M059J (cell line): ENCODE results near the gene FOCAD. TPM values are rescaled to one million over a fixed set of nuclear protein-coding genes. Genes with fewer than 3 reads are reported as not detected.

Source experiments
- DNase-seq: peaks from one replicate; pipeline ENCODE4 v3.0.0-alpha.2; 2012; ENCODE audit warnings: low read depth
- total RNA-seq: library from RNA; depleted of rRNA; stranded (reverse); fragments of >200 nt; shearing (Covaris generic); gene quantifications from 2 replicates; pipeline ENCODE4 v1.2.3, GENCODE V29; 2014

The FOCAD gene
- total RNA-seq, 1 experiment from 2014 or later, result 39.6 TPM

GRCh38 chr9:20880271-20880670 lies 196.2 kb downstream of the FOCAD start:
- no peak for DNase-seq

DNA sequence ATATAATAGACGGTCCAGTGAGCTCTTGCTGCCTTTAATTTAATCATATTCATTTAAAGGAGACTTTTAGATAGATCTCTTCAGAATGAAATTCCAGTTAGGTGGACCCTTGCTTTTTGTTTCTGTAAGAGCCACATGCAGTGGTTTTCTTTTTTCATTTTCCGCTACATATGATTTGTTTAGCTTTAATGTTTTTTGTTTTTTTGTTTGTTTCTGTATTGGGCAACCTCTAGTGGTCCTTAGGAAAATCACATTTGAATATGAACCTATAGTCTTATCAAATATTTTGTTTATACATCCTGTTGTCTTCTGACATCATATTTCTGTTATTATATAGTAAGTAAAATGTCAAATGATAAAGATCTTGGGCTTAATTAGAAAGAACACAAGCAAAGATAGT lies 196.6 kb downstream of the FOCAD start:
- DNase-seq, result no peak

GRCh38 chr9:20884985-20885593 lies 201.0 kb downstream of the FOCAD start:
- peak; percentile 60 for DNase-seq

DNA sequence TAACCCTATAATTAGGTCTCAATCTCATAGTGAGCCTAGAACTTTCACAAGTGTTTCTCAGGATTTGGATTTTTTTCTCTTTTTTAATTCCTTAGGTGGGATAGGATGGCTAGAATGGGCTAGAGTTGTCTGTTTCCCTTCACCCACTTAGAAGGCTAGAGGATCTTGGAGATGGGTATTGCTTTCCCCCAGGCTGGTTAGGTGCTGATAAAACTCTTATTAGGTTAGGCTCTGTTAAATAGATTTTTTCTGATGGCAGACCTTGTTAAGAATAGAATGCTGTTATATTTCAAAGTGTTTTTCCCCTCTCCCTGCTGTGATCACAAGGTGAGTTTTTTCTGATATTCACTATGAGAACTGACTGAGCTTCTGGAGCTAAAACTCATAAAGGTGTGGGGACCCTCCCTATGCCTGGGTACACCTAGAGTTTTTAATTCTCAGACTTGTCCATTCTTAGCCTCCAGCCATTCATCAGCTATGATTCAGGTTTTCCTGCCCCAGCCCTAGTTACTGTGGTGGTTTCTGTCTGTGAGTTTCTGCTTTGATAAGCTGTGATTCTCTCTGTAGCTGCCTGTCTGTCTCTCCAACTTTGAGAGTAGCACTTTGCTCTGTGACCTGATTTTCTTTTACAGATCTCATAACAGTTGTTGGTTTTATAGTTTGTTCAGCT lies 215.0 kb downstream of the FOCAD start:
- peak; percentile 67 for DNase-seq

GRCh38 chr9:20903212-20903611 lies 219.2 kb downstream of the FOCAD start:
- no peak for DNase-seq

- no peak for DNase-seq
Measured at GRCh38 chr9:20904995-20905394, 220.9 kb downstream of the FOCAD start.

GRCh38 chr9:20906326-20906725 lies 222.3 kb downstream of the FOCAD start:
- DNase-seq, result no peak

DNA sequence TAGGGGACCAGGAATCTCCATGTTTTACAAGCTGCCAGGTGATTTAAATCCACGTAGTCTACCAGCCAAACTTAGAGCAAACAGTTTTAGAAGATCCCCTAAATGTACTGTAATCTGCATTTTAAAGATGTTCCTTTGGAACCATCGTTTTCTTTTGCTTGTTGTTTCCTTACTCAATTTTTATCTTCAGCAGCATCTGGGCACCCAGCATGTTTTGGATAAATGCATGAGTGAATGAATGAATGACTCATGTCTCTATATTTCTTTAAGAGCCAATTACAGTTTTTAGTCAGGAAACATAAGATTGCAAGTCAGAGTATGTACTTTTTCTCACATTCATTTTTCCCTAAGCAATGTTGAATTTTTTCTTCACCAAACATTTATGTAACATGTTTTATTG lies 224.4 kb downstream of the FOCAD start:
- no peak for DNase-seq

DNA sequence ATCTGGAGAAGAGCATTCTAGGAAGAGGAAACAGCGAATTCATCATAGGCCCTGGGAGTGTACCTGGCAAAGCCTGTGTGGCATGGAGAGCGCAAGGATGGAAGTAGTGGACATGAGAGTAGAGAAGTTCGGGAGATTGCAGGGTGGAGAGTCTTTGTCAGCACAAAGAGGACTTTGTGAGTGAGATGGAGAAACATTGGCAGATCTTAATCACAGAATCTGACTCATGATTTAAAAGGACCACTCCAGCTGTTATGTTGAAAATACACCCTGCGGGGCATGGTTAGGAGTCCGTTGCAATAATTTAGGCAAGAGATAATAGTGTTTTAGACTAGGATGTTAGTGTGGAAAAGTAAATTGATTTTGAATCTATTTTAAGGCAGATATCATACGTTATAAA lies 230.5 kb downstream of the FOCAD start:
- no peak for DNase-seq

GRCh38 chr9:20921362-20921761 lies 237.3 kb downstream of the FOCAD start:
- DNase-seq, result peak; percentile 19

GRCh38 chr9:20925256-20926045 lies 241.4 kb downstream of the FOCAD start:
- DNase-seq, result no peak

DNA sequence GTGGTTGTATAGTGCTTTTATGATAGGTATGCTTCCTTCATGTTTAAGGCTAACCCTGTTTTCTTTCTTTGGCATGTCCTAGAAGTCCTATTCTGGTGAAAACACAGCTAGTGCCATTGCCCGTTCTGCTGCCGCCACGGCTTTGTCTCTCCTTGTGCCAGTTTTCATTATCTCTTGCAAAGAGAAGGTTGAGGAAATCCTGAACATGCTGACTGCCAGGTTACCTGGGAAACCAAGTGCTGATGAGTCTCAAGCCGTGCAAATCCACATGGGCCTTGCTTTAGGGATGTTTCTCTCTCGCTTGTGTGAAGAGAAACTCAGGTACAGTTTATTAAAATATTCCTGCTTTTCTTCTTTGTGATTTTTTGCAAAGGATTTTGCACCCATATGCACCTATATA lies 245.2 kb downstream of the FOCAD start:
- no peak for DNase-seq

DNA sequence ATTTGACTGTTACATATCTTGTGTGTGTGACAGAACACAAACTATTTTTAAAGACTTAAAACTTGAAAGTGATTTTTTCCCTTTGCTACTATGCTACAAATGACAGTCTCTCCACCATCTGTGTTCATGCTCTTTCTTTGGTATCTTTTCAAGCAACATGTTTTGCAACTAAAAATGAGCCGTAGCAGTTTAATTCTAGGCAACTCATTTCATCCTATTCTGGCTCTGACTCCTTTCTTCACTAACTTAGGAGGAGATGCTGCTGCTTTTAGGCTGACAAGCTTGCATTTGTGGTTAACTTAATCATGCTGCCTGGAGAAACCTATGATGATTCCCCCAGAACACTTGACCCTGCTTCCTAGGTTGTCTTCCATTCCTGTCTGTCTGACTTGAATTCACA lies 246.8 kb downstream of the FOCAD start:
- no peak for DNase-seq

- no peak for DNase-seq
Measured at GRCh38 chr9:20940447-20941173, 256.6 kb downstream of the FOCAD start.

GRCh38 chr9:20941174-20941690 lies 257.2 kb downstream of the FOCAD start:
- peak; percentile 73 for DNase-seq

GRCh38 chr9:20944507-20944906 lies 260.4 kb downstream of the FOCAD start:
- no peak for DNase-seq

DNA sequence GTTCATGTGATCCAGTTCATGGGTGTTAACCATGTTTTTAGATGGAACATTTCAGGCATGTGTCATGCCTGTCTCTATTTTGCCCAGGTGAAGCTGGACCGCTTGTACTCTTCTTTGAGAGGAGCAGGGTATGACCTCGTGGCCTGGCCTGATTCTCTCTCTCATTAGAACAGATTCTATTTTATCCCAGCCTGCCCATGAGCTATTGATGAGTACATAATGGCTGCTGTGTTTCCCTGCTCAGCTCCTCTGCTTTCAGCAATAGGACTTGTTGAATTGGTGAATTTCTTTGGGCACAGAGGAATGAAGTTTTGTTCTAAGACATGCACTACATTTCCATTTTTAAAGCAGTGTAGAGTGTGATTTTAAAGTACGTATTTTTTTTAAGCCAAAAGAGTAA lies 261.2 kb downstream of the FOCAD start:
- no peak for DNase-seq

DNA sequence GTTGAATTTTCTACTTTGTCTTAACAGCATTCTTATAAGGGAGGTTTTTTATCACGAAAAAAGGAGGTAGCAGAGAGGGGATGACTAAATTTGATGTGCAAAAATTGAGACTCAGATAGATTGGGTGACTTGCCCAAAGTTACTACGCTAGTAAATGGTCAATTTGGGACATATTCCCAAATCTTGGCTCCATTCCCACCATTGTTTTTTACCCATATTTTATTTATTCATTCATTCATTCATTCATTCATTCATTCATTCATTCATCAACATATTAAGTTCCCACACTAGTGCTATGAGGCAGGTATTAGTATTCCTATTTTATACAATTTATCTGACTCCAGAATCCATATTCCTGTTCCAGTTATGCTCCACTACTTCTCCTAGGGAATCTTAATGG lies 261.8 kb downstream of the FOCAD start:
- DNase-seq, result no peak

DNA sequence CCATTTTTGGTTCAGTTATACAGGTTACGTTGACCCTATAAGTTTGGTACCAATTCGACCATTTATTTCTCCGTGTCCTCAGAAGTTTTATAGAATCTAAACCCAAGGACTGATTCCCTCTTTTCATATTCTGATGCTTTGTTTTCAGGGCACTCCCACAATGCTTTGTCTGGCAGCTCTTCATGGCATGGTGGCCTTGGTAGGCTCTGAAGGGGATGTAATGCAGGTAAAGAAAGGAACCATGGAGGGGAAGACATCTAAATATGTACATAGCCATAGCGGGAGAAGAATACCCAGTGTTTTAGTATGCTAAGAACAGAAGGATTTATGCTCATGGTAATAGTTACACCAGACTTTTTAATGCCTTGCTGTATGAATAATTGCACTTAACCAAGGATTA lies 264.6 kb downstream of the FOCAD start:
- no peak for DNase-seq

GRCh38 chr9:20950707-20951106 lies 266.6 kb downstream of the FOCAD start:
- no peak for DNase-seq

DNA sequence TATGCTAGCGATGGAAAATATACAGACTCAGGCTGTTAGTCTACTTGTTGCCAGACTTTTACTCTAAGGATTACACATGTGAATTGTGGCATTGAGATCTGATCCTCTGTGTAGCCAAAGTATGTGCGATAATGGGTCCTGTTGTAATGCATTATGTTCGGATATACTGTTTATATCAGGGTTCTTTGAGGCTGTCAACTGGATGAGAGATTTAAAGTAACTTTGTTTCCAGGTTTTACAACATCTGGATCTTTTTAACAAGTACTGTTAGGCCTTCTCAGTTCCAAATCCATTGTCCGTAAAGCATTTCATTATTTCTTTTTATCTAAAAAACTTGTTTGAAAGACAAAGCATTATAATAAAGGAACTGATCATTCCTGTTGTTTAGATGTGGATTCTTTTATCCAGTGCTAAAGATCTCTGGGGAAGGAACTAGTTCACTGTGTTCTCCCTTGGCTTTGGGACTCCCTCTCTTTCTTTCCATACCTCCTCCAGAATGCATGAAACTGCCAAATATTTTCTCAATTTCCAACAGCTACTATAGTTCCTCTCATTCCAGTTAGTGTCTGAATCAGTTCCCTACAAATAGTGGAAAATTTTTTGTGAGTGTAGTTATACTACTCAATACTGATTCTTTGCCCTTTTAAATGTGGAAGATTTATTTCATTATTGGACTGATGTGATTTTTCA lies 278.6 kb downstream of the FOCAD start:
- DNase-seq, result no peak

DNA sequence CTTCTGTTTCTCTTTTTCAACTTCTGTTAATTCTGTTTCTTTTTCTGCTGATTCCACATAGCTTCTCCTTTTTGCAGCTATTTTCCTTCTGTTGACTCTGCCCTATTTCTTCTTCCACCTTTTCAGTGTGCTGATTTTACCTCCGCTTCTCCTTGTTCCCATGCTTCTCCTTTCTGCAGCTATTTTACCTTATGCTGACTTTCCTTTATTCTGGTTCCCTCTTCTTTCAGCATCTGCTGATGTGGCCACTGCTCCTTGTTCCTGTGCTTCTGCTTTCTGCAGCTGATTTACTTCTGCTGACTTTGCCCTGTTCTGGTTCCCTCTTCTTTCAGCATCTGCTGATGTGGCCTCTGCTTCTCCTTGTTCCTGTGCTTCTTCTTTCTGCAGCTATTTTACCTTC lies 288.6 kb downstream of the FOCAD start:
- no peak for DNase-seq
